Occipital lobe (tissue), 2 donors: ENCODE measurements around the gene ESR1. TPM values are rescaled to one million over a fixed set of nuclear protein-coding genes. Genes with fewer than 3 reads are reported as not detected.

ENCODE experiments used
- DNase-seq: peaks from one replicate; lab custom pipeline; 2025; lab: John Stamatoyannopoulos, UW
- total RNA-seq: library from RNA; depleted of rRNA; stranded (reverse); fragments of >200 nt; gene quantifications from one replicate; pipeline ENCODE4 v1.2.3, GENCODE V29; 2014

The ESR1 gene
- 0.16 TPM for total RNA-seq

- DNase-seq, result no peak
Observed at GRCh38 chr6:151807513-151808370, at the start of gene ESR1. TSS of gene ESR1 (plus strand) at chr6:151807682. CDS start at chr6:151807913, 231 bp downstream.

DNA sequence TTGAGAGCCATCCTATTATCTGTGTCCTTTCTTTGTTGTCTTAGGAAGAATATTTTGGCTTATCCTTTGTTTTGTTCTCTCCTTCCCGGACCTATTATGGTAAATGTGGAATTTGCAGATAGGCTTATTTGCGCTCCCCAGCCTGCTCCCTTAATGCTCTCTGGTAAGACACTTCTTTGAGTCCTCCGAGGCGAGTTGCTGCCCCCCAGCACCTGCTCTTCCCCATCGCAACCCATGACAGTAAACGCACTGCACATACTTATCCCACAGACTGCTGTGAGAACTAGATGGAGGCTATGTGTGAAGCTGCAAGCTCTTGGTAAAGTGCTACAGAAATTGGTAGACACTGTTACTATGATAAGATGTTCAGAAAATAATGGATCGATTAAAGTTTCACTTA, 47.0 kb upstream of the ESR1 start:
- DNase-seq, result no peak

DNA sequence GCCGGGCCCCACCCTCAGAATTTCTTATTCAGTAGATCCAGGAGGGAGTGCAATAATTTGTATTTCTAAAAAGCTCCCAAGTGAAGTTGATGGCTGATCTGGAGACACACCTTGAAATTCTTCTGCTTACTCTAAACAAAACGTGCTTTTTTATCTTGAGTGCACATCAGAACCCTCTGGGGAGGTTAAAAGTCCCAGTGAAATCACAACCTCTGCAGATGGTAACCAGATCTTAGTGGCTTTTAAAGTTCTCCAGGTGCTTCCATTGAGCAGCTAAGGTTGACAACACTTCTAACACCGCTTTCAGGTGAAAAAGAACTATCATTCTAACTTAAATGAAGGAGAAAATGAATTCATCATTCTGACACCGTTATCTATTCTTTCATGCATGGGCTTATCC, 45.6 kb upstream of the ESR1 start:
- DNase-seq, result no peak

DNA sequence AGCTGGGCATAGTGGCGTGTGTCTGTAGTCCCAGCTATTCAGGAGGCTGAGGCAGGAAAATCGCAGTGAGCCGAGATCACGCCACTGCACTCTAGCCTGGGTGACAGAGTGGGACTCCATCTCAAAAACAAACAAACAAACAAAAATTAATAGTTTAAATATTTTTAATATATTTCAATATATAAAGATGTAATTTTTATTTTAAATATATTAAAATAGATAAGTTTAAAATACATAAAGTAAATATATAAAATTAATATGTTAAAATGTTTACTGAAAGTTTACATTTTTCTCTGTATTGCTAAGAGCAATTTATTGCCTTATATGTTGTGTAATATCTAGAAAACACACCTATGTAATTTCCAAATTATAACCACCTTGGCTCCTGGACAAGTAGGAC, 44.7 kb upstream of the ESR1 start:
- DNase-seq, result no peak

DNA sequence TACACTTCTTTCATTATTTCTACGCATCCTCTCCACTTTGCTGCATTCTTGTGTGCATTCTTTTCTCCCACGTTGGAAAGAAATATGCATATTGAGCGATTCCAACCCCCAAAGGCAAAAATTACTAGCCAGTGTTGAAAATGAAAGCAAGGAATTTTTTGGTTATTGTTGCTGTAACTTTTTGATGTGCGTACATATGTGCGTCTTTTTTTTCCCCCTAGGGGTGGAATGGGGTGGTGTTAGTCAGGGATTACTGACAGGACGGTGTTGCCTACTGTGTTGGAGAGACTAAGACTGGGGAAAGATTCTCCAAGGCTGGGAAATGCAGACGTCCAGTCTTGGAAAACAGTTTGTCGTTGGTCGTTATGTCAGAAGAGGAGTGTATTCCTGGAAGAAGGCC, 44.2 kb upstream of the ESR1 start:
- DNase-seq, result no peak

DNA sequence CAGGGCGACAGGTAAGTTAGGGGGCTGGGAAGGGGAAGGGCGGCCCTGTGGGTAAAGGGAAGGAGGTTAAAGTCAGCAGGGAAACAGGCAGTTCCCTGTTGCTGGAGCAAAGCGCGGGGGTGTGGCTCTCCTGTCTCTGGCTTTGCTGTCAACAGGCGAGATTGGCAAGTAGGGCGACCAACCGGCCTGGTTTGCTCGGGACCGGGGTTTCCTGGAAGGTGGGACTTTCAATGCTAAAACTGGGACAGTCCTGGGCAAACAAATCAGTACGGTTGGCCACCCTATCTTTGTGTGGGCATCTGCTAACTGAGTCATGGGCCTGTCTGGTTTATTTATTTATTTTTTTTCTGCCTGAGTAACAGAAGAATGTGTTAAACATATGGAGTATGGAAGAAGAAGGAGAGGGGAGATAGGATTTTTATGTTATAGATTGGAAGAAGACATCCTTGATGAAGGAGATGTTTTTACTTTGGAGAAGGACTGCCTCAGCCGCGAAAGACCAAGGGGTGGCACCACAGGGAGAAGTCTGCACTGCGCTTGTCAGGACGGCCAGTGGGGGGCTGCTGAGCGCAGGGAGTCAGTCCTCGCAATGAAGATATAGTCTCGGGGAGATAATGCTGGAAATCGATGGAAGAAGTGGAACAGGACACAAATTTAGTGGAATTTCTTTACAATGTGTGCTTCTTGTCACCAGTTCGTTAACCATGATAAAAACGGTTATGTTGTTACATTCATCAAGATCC, 43.4 kb upstream of the ESR1 start:
- DNase-seq, result peak; percentile 68

- DNase-seq, result no peak
Observed at GRCh38 chr6:151765444-151765886, 42.0 kb upstream of the ESR1 start.

DNA sequence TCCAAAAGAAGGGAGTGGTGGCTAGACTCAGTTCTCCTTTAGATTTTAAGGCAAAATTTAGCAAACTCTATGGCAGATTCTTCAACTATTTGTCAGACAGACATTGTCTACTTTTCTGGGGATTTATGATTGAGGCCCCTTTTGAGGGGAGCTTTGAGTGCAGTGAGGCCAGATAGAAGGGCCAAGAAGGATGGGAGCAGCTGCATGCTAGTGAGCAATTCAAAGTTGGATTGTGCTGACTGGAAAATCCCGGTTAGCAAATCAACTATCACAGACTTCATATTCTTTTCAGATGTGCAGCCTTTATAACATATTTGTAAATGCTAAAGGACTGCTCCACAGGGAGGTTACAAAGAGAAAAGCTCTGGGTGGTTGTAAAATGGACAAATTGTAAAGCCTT, 35.0 kb upstream of the ESR1 start:
- no peak for DNase-seq

- no peak for DNase-seq
Observed at GRCh38 chr6:151773382-151773781, 34.1 kb upstream of the ESR1 start.

- DNase-seq, result no peak
Observed at GRCh38 chr6:151782560-151782959, 24.9 kb upstream of the ESR1 start.

DNA sequence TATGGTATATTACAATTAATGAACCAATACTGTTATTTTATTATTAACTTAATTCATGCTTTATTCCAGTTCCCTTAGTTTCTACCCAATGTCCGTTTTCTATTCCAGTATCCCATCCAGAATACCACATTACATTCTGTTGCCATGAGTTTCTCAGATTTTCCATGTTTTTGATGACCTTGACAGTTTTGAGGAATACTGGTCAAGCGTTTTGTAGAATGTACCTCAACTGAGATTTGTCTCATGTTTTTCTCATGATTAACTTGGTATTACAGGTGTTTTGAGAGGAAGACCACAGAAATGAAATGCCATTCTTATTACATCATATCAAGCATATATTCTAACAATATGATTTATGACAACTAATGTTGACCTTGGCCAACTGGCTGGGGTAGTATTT, 23.8 kb upstream of the ESR1 start:
- no peak for DNase-seq

DNA sequence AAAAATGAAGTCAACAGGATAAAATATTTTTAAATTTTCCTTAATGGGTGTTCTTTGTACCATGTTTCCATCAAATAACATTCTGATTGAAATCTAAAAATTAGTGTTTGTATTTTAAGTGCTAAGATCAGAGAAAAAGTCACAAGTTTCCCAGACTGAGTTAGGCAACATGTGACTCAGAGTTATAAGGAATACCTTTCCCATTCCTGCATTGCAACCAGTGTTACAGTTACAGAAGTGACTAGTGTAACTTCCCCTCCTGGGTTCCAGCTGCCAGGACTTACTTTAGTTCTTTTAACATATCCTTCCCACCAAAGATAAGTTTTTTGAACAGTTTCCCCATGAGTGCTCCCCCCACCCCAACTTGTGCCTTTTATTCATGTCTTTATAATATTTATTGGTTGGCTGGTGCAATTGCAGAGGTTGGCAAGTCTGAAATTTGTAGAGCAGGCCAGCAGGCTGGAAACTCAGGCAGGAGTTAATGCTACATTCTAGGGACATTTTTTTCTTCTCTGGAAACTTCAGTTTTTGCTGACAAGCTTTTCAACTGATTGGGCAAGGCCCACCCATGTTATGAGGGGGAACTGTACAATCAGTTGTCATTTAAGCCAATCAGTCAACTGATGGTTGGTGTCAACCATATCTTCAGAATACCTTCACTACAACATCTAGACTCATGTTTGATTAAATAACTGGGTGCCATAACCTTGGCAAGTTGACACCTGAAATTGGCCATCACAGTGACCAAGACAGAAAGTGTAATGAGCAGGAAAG, 22.9 kb upstream of the ESR1 start:
- DNase-seq, result no peak

GRCh38 chr6:151796842-151797530, 10.5 kb upstream of the ESR1 start:
- DNase-seq, result no peak

DNA sequence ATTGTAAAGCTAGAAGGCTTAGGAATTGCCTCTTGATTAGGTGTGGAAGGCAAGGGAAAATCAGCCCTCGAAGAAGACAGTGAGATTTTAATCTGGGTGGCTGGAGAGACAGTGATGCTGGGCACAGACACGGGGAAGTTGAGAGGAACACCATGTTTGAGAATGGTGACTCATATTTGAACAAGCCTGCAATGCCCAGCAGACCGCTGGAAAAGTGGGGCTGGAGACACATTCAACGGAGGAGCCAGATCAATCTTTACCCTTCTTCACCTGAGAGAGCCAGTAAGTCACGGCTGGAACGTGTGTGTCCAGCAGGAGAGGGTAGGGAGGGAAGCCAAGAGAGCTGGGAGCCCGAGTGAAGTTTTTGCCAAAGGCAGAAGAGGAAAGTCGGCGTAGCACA, 3.7 kb upstream of the ESR1 start:
- DNase-seq, result no peak

- no peak for DNase-seq
Observed at GRCh38 chr6:151804585-151805285, 2.7 kb upstream of the ESR1 start.

DNA sequence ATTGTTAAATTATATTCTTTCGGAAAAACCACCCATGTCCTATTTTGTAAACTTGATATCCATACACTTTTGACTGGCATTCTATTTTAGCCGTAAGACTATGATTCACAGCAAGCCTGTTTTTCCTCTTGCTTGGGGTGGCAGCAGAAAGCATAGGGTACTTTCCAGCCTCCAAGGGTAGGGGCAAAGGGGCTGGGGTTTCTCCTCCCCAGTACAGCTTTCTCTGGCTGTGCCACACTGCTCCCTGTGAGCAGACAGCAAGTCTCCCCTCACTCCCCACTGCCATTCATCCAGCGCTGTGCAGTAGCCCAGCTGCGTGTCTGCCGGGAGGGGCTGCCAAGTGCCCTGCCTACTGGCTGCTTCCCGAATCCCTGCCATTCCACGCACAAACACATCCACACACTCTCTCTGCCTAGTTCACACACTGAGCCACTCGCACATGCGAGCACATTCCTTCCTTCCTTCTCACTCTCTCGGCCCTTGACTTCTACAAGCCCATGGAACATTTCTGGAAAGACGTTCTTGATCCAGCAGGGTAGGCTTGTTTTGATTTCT, 2.1 kb upstream of the ESR1 start:
- no peak for DNase-seq

- DNase-seq, result no peak
Observed at GRCh38 chr6:151806757-151807512, 547 bp upstream of the ESR1 start.

GRCh38 chr6:151808371-151809241, 1.1 kb downstream of the ESR1 start:
- DNase-seq, result no peak

GRCh38 chr6:151811081-151811480, 3.6 kb downstream of the ESR1 start:
- DNase-seq, result no peak
